Measurements from ENCODE around the gene KRT81. TPM values are rescaled to one million over a fixed set of nuclear protein-coding genes. Genes with fewer than 3 reads are reported as not detected.

KRT81 gene
- polyA plus RNA-seq, 1 donor from 2014 or later, result not detected

- no peak overlapping the region for H3K4me3 ChIP-seq (ENCODE audit: low read length)
- no peaks in the 10 kb centered on the region for H3K9me3 ChIP-seq (ENCODE audit: low read length)
- no peak overlapping the region for H3K4me2 ChIP-seq (ENCODE audit: low read length)
Observed at GRCh38 chr12:52327830-52328500, 36.6 kb upstream of the KRT81 start.

GRCh38 chr12:52327052-52327829 is 35.9 kb upstream of the KRT81 start:
- H3K27ac ChIP-seq (ENCODE audit: low read length), result no peak overlapping the region
- H3K9ac ChIP-seq (ENCODE audit: low read length), result no peak overlapping the region
- H3K4me2 ChIP-seq (ENCODE audit: low read length), result no peak overlapping the region
- H3K36me3 ChIP-seq (ENCODE audit: insufficient read depth, low read length), result no peaks in the 10 kb centered on the region
- TF ChIP-seq, protein P1, sequence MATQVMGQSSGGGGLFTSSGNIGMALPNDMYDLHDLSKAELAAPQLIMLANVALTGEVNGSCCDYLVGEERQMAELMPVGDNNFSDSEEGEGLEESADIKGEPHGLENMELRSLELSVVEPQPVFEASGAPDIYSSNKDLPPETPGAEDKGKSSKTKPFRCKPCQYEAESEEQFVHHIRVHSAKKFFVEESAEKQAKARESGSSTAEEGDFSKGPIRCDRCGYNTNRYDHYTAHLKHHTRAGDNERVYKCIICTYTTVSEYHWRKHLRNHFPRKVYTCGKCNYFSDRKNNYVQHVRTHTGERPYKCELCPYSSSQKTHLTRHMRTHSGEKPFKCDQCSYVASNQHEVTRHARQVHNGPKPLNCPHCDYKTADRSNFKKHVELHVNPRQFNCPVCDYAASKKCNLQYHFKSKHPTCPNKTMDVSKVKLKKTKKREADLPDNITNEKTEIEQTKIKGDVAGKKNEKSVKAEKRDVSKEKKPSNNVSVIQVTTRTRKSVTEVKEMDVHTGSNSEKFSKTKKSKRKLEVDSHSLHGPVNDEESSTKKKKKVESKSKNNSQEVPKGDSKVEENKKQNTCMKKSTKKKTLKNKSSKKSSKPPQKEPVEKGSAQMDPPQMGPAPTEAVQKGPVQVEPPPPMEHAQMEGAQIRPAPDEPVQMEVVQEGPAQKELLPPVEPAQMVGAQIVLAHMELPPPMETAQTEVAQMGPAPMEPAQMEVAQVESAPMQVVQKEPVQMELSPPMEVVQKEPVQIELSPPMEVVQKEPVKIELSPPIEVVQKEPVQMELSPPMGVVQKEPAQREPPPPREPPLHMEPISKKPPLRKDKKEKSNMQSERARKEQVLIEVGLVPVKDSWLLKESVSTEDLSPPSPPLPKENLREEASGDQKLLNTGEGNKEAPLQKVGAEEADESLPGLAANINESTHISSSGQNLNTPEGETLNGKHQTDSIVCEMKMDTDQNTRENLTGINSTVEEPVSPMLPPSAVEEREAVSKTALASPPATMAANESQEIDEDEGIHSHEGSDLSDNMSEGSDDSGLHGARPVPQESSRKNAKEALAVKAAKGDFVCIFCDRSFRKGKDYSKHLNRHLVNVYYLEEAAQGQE (IDR thresholded peaks at IDR 0.05; ENCODE audit: borderline replicate concordance), result no peak
- TF ChIP-seq EP300 (conservative IDR thresholded peaks at IDR 0.05; ENCODE audit: poor library complexity, severe bottlenecking) (no peak), MXI1 (conservative IDR thresholded peaks at IDR 0.05; ENCODE audit: poor library complexity, severe bottlenecking) (no peak), EZH2 (IDR thresholded peaks at IDR 0.05; ENCODE audit: borderline replicate concordance, insufficient read depth, low read length, poor library complexity, severe bottlenecking) (no peak), POLR2AphosphoS5 (IDR thresholded peaks at IDR 0.05) (no peak), CTCF (IDR thresholded peaks at IDR 0.05; ENCODE audit: poor library complexity, severe bottlenecking) (peak; percentile 47), RAD21 (conservative IDR thresholded peaks at IDR 0.05) (peak; percentile 31), SMC3 (conservative IDR thresholded peaks at IDR 0.05; ENCODE audit: poor library complexity) (peak; percentile 50), TAF1 (IDR thresholded peaks at IDR 0.05; ENCODE audit: low read depth) (no peak)
- no peak overlapping the region for H2AFZ ChIP-seq (ENCODE audit: low read depth, low read length)
- no peaks in the 10 kb centered on the region for H3K9me2 ChIP-seq (ENCODE audit: insufficient read depth, low read length)
- H4K20me1 ChIP-seq (ENCODE audit: insufficient read depth), result no peaks in the 10 kb centered on the region
- no peaks in the 10 kb centered on the region for H3K9me3 ChIP-seq (ENCODE audit: low read length)
- no peaks in the 10 kb centered on the region for H3K79me2 ChIP-seq (replicated peaks; ENCODE audit: insufficient read depth, low read length)
- H3K4me3 ChIP-seq (ENCODE audit: low read length), result no peak overlapping the region
- H3K27me3 ChIP-seq (ENCODE audit: insufficient read depth, low read depth, low read length), result no peaks in the 10 kb centered on the region
- H3F3A ChIP-seq (ENCODE audit: insufficient read depth, low read length, poor library complexity, severe bottlenecking), result no peaks in the 10 kb centered on the region

More at GRCh38 chr12:52327830-52328500, 36.6 kb upstream of the KRT81 start:
- Histone ChIP-seq H3F3A (ENCODE audit: insufficient read depth, low read length, poor library complexity, severe bottlenecking) (no peaks in the 10 kb centered on the region), H3K36me3 (ENCODE audit: insufficient read depth, low read length) (no peaks in the 10 kb centered on the region), H2AFZ (ENCODE audit: low read depth, low read length) (no peak overlapping the region), H3K9ac (ENCODE audit: low read length) (no peak overlapping the region), H3K79me2 (replicated peaks; ENCODE audit: insufficient read depth, low read length) (no peaks in the 10 kb centered on the region), H3K27me3 (ENCODE audit: insufficient read depth, low read depth, low read length) (no peaks in the 10 kb centered on the region), H3K27ac (ENCODE audit: low read length) (no peak overlapping the region), H3K9me2 (ENCODE audit: insufficient read depth, low read length) (no peaks in the 10 kb centered on the region), H4K20me1 (ENCODE audit: insufficient read depth) (no peaks in the 10 kb centered on the region)
- TF ChIP-seq MXI1 (conservative IDR thresholded peaks at IDR 0.05; ENCODE audit: poor library complexity, severe bottlenecking) (no peak), SMC3 (conservative IDR thresholded peaks at IDR 0.05; ENCODE audit: poor library complexity) (no peak), RAD21 (conservative IDR thresholded peaks at IDR 0.05) (no peak), TAF1 (IDR thresholded peaks at IDR 0.05; ENCODE audit: low read depth) (no peak), EZH2 (IDR thresholded peaks at IDR 0.05; ENCODE audit: borderline replicate concordance, insufficient read depth, low read length, poor library complexity, severe bottlenecking) (no peak)
